ENCODE measurements around the gene SCNN1A.

The SCNN1A gene

GRCh38 chr12:6384499-6385436 is 9.4 kb upstream of the SCNN1A start:
- no peak for DNase-seq (ENCODE audit: extremely low read depth in 1 of 2, low read depth in 1 of 2)

- no peak for DNase-seq (ENCODE audit: extremely low read depth in 1 of 2, low read depth in 1 of 2)
These were observed 8.5 kb upstream of the SCNN1A start, which contains the start of gene LTBR for GRCh38 chr12:6383572-6384498. LTBR (plus strand) TSS chr12:6384162; CDS start chr12:6384359, 197 bp downstream.

GRCh38 chr12:6382982-6383381 is 7.6 kb upstream of the SCNN1A start:
- DNase-seq (ENCODE audit: extremely low read depth in 1 of 2, low read depth in 1 of 2) = no peak

GRCh38 chr12:6382371-6382770 is 7.0 kb upstream of the SCNN1A start:
- DNase-seq (ENCODE audit: extremely low read depth in 1 of 2, low read depth in 1 of 2) = no peak

- DNase-seq (ENCODE audit: extremely low read depth in 1 of 2, low read depth in 1 of 2) = no peak
These were observed 5.1 kb upstream of the SCNN1A start for GRCh38 chr12:6380141-6381121.

GRCh38 chr12:6378709-6379472 is 3.5 kb upstream of the SCNN1A start:
- DNase-seq (ENCODE audit: extremely low read depth in 1 of 2, low read depth in 1 of 2) = no peak

GRCh38 chr12:6377667-6377994 is 2.3 kb upstream of the SCNN1A start:
- DNase-seq (ENCODE audit: extremely low read depth in 1 of 2, low read depth in 1 of 2) = no peak

- DNase-seq (ENCODE audit: extremely low read depth in 1 of 2, low read depth in 1 of 2) = no peak
These were observed 1.7 kb upstream of the SCNN1A start for GRCh38 chr12:6376870-6377666.

- DNase-seq (ENCODE audit: extremely low read depth in 1 of 2, low read depth in 1 of 2) = no peak
These were observed 911 bp upstream of the SCNN1A start for GRCh38 chr12:6376079-6376869.

GRCh38 chr12:6374786-6375160 is 590 bp downstream of the SCNN1A start:
- no peak for DNase-seq (ENCODE audit: extremely low read depth in 1 of 2, low read depth in 1 of 2)

- no peak for DNase-seq (ENCODE audit: extremely low read depth in 1 of 2, low read depth in 1 of 2)
These were observed 1.2 kb downstream of the SCNN1A start for GRCh38 chr12:6374028-6374785.

GRCh38 chr12:6373022-6373787 is 2.2 kb downstream of the SCNN1A start:
- no peak for DNase-seq (ENCODE audit: extremely low read depth in 1 of 2, low read depth in 1 of 2)

GRCh38 chr12:6372403-6373003 is 2.9 kb downstream of the SCNN1A start:
- DNase-seq (ENCODE audit: extremely low read depth in 1 of 2, low read depth in 1 of 2) = no peak

GRCh38 chr12:6370994-6371754 is 4.2 kb downstream of the SCNN1A start:
- no peak for DNase-seq (ENCODE audit: extremely low read depth in 1 of 2, low read depth in 1 of 2)

- DNase-seq (ENCODE audit: extremely low read depth in 1 of 2, low read depth in 1 of 2) = no peak
These were observed 4.8 kb downstream of the SCNN1A start for GRCh38 chr12:6370576-6370935.

Measured in activated CD8-positive, alpha-beta memory T cell treated with anti-CD3 and anti-CD28 coated beads for 1 hour (primary cell).